GM18870 (cell line): ENCODE results near the gene HS6ST1.

Source experiments
- ATAC-seq: cut with Tn5 transposase; IDR thresholded peaks from one replicate; pipeline ENCODE4 v1.9.1; 2021; ENCODE audit warnings: moderate library complexity; ENCODE audit not compliant: unreplicated experiment

Gene HS6ST1

DNA sequence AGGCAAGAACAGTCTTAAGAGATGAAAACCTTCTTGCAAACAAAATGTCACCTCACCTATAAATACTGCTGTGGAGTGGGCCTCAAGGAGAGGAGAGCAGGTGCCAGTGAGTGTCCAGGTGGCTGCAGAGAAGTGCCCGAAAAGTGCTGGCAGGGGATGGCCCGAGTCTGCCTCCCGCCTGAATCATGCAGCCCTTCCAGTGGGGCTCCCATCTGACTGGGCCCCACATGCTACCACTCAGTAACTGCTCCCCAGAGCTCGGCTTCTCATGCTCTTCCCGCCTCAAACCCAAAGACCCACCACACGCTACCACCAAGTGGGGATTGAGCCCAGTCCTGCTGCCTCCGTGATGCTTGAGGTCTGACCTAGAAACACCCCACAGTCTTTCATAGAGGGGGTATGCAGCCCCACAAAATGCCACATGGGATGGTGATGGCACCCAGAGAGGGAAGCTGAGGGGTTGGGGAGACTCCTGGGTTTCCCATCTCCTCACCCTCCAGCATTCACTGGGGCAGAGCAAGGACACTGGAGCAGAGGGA is 7.4 kb downstream of the HS6ST1 start:
- no peak for ATAC-seq

DNA sequence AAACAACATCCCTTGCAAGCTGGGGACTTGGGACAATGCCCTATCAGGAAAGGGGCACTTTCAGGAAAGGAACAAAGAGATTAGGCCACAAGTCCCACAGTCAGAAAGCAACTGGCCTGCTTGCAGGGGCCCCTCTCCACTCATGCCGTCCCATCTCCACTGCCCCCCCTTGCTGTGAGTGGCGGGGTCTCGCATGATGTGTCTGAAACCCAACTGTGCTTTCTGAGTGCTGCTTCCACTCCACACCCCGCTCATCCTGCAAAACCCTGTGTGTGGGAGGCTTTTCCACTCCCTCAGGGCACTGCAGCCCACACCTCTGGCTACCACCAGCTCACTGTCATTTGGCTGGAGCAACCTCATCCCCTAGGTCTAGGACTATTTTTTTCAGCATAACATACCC is 7.9 kb downstream of the HS6ST1 start:
- ATAC-seq: no peak

DNA sequence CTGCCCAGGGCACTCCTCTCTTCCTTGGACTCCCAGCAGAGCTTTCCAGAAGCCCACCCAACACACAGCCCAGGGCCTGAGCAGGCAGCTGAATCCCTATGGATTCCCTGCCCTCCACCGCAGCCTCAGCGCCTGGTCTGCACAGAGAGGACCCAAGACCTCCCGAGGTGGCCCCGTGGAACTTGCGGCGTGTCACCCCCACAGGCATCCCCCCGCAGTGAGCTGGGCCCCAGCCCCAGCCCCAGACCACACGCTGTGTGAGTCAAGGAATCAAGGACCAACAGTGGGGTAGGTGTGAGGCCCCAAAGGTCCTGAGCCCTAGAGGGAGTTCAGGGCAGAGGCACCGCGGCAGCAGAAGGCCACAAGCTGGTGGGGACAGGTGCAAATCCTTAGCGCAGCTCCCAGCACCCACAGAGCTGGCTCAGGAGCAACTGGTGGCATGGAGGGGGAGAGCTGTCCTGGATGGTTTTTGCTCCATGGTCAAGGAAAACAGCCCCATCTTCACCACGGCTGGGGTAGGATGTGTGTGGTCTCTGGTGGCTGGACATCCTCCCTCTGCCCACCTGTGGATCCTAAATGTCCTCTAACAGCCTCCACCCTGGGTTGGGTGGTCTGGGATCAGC is 8.5 kb downstream of the HS6ST1 start:
- ATAC-seq: no peak

DNA sequence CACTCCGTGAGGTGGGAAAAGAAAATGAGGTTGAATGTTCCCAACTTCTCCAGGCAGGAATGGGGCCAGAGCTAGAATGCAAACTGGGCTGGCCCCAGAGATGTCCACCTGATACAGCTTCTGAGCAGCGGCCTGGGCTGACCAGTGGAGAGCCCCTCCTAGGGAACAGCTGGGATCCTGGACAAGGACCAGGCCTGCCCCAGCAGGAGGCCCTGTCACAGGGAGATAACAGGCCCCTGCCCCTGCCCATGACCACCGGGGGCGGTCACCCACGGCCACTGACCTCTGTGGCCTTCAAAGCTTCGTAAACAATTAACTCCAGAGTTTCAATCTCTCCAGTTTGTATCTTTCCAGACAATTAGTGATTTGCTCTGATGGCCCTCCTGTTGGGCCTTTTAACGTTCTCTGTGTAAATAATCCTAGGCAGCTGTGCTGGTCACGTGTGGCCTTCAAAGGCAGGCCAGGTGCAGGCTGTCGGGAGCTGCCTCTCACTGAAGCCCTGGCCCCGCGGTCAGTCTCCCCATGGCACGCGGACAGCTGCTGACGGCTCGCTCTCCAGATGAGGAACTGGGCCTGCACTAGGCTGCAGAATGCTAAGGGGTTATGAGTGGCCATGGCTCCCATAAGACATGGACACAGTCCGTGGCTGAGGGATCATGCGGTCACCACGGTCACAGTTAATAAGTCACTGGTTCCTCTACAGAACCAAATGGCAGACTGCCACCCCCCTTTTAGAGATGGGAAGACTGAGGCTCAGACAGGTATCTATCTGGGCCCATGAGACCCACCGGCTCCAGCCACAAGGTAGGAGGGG is 9.2 kb downstream of the HS6ST1 start:
- no peak for ATAC-seq

DNA sequence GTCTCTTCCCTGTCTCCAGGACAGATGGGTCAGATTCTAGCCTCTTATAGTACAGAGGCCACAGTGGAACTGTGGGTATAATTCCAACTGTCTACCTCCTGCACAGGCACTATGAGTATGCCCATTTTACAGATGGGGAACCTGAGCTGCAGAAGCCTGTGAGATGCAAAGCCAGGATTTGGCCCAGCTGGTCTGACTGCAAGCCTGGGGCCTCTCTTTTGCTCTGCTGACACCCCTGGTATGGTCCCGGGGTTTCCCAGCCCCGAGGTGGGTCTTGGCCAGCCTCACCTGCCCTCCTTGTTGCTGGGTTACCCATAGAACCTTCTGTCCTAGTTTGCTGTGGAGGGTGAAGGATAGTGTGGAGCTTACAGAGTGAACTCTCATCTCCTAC is 9.8 kb downstream of the HS6ST1 start:
- ATAC-seq: no peak

DNA sequence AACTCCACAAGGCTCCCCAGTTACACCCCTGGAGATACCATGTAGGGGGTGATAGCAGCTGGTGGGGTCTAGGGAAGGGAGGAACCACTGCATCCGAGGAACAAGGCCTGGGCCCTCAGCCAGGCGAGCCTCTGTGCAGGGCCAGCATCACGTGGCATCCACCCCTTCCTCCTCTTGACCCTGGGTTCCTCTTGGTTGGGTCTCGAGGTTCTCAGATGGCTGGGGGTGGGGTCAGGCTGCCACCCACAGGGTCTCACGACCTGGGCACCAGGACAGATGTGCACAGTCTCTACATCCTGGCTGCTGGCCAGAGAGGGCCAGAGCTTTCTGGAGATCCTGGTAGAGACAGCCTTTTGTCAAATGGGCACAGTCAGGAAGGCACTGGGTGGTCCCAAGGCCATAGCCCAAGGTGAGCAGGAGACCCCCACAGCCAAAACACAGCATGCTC is 10.4 kb downstream of the HS6ST1 start:
- ATAC-seq: no peak

DNA sequence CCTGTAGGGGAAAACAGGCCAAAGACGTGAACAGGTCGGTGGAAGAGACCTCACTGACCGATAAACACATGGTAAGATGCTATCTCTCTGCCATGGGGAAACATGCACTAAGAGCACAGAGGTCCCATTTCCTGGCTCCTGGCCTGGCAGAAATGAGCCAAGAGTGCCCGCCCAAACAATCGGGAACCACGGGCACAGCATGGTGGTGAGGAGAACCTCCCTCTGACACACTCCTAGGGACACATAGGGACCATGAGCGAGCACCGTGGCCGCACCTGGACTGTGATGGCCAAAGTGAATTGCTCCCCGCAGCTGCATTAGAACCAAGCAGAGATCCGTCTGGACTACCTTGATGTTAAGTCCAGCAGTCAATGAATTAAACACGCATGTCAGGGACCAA is 11.1 kb downstream of the HS6ST1 start:
- no peak for ATAC-seq

DNA sequence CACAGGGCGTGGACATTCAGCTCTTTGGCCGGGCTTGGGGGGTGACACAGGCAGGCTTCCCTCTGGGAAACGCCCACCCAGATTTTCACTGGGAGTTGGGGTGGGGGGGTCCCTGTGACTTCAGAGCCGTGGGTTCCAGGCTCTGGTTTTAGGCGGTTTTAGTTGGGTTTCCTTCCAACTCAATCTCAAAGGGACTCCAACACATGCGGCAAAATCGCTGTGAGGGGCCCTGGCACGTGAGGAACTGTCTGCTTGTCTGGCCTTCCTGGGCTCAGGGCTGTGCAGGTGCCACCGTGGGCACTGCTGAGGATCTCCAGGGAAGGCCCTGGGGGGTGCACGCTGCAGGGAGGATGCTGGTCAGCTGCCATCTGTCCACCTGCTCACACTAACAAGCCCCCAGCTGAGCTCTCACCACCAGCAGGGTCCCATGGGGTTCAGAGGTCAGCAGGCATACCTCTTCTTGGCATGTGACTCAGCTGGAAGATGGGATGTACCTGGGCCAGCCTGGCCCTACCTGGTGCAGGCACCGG is 11.7 kb downstream of the HS6ST1 start:
- ATAC-seq: no peak

DNA sequence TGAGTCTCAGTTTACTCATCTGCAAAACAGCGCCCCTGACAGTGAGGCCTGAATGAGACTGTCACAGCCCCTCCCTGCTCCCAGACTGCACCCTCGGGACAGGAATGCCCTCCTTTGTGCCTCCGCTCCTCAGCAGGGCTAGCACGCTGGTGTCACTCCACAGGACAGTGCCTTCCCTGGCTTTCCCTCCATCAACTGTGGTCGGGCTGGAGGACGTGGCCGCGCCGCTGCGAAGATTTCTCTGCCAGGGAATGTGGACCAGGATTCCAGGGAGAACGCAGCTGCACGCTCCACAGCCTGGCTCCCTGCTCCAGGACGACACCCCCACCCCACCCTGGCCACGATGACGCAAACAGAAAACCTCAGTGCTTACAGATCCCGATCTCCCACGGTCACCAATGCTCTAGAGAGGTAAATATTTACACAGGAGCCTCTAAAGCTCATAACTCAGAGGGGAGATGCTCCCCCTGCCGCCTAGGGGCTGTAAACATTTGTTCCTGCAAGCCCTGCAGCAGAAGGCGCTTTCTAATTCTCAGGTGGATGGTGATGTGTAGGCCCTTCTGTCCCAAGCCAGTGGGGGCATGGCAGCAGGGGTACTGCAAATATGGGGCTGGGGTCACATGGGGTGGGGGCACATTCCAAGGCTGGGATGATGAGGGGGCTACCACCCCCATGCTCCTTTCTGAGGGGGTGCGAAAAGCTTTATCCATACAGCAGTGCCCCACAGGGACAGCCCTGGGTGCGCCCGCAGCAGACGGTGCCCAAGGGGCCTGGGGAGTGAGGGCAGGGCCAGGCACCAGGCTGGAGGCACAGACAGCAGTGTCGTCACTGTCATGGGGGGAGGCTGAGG is 12.4 kb downstream of the HS6ST1 start:
- ATAC-seq: no peak

DNA sequence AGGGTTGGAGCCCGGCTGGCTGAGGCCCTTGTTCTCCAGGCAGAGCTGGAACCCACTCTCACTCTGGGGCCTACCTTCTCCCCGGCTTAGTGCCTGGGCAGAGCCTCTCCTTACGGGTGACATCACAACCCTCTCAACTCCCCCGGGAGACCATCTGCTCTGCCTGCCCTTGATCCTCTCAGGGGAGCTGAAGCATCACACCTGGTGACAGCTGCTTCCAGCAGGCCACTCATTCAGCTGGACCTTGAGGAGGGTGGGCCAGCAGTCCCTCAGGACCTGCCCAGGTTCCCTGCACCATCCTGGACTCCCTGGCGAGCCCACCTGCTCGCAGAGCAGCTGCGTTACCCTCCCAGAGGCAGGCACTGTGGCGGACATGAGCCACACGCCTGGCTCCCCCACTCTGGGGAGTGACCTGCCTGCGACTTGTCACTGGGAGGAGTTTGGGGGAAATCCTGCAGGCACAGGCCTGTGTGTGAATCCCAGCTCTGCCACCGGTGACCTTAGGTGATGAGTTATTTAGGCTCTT is 13.1 kb downstream of the HS6ST1 start:
- ATAC-seq: peak; percentile 48

DNA sequence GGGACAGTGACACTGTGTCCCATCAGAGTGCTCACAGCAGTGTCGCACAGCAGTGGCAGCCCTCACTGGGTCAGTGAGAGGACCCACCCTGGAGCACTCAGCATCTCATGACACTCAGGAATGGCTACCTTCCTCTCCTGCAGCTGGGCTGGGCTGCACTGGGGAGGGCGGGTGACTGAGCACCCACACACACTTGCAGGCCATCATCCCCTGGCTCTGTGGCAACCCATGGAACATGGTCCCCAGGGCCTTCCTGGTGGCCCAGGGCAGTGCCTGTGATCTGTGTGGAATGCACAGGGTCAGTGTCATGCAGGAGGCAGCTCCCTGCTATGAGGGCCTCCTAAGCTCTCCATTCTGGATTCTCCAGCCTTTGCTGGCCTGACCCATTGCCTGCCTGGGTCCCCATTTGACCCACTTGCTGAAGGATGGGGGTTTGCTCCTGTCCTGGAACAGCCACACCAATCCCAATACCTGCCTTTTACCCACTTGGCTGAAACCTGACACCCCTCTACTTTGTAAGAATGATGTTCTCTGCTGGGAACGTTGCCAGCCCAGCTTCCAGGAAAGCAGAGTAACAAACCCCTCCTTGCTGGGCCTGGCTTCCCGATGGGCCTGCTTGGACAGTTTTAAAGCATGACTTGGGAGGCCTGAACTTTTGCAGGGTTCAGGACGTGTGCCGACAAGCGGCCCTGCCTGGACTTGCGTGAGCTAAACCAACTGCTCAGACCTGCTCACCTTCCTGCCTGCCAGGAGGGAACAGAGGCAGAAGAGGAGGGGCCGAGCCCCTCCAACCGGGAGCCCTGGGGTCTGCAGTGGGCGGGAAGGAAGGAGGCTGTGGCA is 13.7 kb downstream of the HS6ST1 start:
- ATAC-seq: no peak

DNA sequence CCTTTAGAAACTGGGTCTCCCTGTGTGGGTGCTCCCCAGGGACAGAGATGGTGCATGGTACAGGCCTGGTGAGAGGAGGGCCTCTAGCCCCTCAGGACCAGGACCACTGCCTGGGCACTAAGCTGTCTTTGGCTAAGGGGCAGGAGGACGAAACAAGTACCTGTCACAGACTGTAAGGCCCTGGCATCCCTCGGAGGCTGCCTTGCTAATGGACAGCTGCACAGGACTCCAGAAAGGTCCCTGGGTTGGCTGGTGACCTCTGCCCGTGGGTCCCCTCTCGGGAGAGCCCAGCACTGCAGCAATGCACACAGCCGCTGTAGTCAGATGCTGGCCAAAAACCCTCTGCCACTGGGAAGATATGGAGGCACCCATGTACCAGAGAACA is 14.3 kb downstream of the HS6ST1 start:
- no peak for ATAC-seq

DNA sequence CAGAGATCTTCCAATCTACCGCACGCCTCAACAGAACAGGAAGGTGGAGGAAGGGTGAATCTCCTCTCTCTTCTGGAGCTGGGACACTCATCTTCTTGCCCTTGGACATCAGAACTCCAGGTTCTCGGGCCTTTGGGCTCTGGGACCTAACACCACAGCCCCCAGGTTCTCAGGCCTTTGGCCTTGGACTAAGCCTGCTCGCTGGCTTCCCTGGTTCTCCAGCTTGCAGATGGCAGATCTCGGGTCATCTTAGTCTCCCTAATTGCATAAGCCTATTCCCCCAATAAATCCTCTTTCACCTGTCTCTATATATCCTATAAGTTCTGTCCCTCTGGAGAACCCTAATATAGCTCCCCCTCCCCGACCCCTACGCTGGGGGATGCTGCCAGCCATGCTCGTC is 14.8 kb downstream of the HS6ST1 start:
- ATAC-seq: no peak

DNA sequence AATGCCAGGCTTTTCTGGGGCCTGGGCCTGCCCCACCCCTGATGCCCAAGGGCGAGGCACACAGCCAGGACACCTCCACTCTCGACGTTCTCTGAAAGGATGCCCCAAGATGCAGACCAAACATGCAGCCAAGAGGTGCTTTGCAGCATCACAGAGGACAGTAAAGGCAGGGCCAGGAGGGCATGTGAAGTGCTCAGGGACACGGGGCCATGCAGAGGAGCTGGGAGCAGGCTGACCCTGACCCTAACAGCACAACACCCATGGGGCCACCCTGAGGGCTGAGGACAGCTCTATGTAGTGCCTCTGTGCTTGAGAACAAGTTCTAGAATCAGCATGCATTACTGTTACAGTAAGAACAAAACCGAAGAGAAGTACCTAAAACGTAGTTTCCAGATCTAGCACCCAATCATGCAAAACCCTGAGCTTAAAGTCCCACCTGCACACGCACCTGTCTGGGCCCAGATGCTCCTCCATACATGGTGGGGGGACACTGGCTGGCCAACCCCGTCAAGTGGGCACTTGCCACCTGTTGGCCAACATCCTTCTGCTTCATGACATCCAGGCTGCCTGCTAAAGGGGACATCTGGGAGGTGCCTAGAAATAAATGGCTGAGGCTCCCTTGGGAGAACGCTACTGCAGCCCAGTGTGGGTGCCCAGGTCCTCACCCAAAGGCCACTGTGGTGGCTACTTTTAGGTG is 15.4 kb downstream of the HS6ST1 start:
- no peak for ATAC-seq

DNA sequence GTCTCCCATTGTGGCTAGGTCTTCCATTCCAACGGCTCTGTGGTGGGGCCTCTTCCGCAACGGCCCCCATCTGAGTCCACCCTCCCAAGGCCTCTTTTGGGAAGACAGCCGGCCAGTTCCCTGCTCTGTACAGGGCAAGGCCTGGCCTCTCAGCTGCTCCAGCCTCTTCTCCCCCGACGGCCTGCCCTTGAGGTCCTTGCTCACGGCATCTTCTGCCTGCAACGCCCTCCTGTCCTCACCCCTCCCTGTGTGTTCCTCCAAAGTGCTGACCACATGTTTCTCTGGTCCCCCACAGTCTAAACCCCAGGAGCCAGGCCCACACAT is 16.0 kb downstream of the HS6ST1 start:
- ATAC-seq: no peak

DNA sequence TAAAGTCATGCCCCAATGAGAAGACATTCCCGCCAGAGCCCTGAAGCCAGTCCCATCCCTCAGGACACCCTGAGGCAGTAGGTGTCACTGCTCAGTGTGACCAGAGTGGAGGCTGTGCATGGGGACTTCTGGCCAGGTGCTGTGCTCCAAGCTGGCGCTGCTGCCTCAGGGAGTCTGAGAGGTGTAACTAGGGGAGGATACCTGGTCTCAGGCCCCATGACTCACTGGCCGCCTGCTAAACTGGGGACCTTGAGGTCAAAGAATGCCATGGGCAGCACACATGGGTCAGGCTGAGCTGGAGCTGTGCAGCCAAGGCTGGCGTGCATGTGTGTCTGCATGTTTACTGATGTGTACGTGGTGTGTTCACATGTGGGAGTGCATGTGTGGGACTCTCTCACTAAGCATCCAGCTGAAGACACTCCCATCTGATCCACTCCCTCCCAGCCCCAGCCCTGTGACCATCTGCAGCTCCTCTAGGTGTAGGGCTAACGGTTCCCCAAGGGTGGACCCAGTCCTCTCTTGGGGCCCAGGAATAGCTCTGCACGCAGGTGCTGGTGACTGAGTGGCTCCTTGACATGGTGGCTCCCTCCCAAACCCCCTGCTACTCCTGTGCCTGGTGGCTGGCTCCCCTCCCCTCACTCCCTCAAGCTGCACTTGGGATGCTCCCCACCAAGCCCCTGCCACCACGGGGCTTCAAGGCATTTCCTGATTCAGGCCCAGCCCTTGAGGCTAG is 16.5 kb downstream of the HS6ST1 start:
- ATAC-seq: no peak

DNA sequence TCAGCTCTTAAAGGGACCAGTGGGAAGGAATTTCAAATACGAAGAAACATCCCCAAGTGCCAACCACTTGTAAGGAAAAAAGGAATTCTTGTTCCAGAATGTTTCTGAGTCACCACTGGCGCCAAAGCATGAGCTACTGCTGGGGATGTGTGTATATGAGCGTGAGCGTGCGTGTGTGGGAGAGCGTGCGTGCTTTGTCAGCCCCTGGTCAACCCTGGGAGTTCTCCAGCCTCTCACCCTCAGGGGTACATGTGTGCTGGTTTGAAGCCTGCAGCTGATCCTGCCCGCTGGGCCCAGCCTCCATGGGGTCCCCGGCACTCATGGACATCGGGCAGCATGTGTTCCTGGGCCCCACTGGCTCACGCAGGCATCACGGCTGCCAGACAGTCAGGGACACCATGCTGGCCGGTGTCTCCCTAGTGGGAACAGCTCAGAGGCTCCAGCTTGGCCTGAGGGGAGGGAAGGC is 17.1 kb downstream of the HS6ST1 start:
- ATAC-seq: no peak

DNA sequence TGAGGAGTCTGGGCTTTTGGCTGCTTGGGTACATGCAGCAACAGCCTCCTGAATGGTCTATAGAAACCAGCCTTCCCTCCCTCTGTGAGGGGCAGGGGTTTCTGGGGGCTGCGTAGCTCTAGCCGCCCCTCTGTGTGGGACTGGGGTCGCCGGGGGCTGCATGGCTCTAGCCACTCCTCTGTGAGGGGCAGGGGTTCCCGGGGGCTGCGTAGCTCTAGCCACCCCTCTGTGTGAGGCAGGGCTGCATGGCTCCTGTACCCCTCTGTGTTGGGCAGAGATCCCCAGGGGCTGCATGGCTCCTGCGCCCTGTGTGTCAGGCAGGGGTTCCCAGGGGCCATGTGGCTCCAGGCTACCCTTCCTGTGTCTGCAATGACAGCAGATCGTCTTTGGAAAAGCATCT is 17.6 kb downstream of the HS6ST1 start:
- ATAC-seq: no peak
